Activated CD8-positive, alpha-beta memory T cell treated with anti-CD3 and anti-CD28 coated beads for 36 hours (primary cell): ENCODE data around the gene YBX3. TPM values are rescaled to one million over a fixed set of nuclear protein-coding genes. Genes with fewer than 3 reads are reported as not detected.
"Not testable (repeated sequence)": the region's sequence is repeated elsewhere in the genome, so short reads cannot be mapped to it uniquely, and the experiment has no call there.

ENCODE experiments used
- CTCF ChIA-PET: fragments of 350-600 bp; sonication (Branson Sonifier 250); formaldehyde crosslinking; loops from one replicate; lab custom pipeline; 2021; ENCODE audit warnings: antibody characterized with exemption; lab: Charles Lee
- POLR2A ChIA-PET: fragments of 350-600 bp; sonication (Branson Sonifier 250); formaldehyde crosslinking; loops from one replicate; lab custom pipeline; 2021; ENCODE audit warnings: antibody characterized with exemption; lab: Charles Lee
- total RNA-seq, 2 experiments: library from RNA; stranded (reverse); gene quantifications; one replicate each; pipeline ENCODE4 v1.2.3, GENCODE V29; 2021

YBX3 gene
- 100 to 1,000 TPM; 278 to 283 TPM for total RNA-seq

DNA sequence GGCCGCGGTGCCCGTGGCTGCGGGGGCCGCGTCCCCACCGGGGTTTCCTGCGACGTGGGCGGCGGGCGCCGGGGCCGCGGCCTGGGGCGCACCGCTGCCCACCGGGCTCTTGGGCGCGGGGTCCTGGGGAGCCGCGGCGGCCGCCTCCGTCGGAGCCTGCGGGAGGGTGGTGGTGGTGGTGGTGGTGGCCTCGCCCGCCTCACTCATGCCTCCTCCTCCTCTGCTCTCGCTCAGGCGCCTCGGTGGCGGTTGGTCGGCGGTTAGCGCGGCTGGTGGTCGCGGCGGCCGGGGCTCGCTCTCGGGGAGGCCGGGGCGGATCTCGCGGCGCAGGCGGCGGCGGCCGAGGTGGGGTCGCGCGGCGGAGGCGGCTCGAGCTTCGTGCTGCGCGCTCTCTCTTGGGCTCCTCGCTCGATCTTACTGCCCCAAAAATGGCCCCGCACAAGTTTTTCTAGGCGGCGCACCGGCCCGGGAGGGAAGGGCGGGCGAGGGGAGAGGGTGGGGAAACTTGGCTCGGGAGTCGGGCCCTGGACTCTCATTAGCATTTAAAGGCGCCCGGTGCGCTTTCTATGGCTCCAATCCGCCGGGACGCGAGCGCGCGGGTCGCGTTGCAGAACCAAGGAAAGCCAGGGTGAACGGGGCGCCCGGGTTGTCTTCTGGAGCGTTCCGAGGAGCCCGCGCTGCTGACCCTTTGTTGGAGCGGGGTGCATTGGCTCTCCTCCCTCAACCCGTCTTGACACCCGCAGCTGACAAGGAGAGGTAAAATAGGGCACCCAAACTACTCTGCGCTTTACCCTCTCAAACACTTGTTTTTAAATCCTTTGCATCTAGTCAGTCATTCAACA is at the start of gene YBX3:
Gene YBX3, minus strand, starts transcription at position 419 of the 842 bp plus-strand sequence. Its CDS starts 212 bp downstream, at position 207.
- ChIA-PET POLR2A (interaction anchor here (0.7 kb wide), 1 partner anchor 110 kb away, joined by 3 read pairs; the partner anchor contains the start of gene MAGOHB), CTCF (no interaction called here)

GRCh38 chr12:10771132-10771733 is 48.1 kb upstream of the YBX3 start:
- CTCF ChIA-PET = interaction anchor here (0.6 to 1.7 kb wide), 3 partner anchors 429 to 715 kb away, joined by 4 to 8 read pairs (median 4); no protein-coding TSS in a partner anchor
- POLR2A ChIA-PET = interaction anchor here (0.6 kb wide), 1 partner anchor 1954 kb away, joined by 7 read pairs; no protein-coding TSS in a partner anchor

DNA sequence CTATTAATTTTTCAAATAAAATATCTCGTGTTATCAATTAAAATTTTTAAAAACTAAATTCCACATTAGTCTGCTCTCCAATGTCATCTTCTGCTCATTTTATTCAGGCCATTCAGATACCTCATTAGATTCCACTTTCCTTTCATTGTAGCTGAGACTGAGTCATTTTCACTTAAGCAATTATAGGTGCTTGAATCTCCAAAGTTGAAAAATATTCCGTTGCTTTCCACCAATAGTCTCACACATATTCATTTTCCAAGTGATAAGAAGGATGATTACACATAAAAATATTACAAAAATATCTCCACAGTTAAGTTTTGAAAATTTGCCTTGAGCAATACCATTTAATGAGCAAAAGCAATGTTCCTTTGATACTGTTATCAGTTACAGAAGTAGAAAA is 36.5 kb upstream of the YBX3 start:
- ChIA-PET CTCF (interaction anchor here (1.2 kb wide), 1 partner anchor 10 kb away, joined by 6 read pairs; no protein-coding TSS in a partner anchor), POLR2A (no interaction called here)

DNA sequence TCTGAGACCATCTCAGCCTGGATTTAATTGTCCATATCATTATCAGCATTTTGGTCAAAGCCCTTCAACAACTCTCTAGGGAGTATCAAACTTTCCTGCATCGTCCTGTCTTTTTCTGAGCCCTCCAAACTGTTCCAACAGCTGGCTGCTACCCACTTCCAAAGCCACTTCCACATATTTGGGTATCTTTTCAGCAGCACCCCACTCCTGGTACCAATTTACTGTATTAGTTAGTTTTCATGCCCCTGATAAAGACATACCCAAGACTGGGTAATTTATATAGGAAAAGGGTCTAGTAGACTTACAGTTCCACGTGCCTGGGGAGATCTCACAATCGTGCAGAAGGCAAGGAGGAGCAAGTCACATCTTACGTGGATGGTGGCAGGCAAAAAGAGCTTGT is 33.1 kb upstream of the YBX3 start:
- ChIA-PET POLR2A (no interaction called here), CTCF (no interaction called here)

DNA sequence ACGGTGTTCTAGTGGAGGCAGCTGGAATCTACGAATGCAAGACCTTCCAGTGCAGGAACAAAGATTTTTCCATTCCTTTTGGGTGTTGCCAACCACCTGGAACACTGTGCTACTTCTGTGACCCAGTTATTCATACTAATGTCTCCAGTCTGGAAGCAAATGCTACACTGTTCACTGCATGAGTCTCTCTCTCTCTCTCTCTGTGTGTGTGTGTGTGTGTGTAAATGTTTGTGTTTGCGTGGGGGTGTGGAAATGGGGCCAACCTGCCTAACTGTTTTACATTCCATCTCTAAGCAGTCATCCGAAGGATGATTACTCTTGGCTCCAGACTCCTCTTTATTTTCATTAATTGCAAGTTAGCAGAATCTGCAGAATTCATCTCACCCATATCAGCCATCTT is 29.9 kb upstream of the YBX3 start:
- ChIA-PET POLR2A (no interaction called here), CTCF (no interaction called here)

DNA sequence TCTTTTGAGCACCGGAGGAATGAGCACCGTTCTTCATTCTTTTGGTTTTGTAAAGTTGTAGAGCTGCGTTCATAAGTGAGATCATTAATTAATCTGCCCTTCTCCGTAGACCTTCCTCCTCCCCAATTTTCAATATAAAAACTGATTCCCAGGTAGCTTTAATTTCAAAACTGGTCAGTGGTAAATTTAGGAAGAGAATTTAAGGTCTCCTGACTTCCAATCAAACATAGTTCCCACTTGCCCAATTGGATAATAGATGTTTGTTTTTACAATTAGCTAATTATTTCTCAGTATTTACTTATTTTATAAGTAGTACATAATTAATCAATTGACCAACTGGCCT is 27.2 kb upstream of the YBX3 start:
- CTCF ChIA-PET = interaction anchor here (0.8 to 1.3 kb wide), 5 partner anchors 10 to 53 kb away, joined by 3 to 6 read pairs (median 3); no protein-coding TSS in a partner anchor
- POLR2A ChIA-PET = no interaction called here

DNA sequence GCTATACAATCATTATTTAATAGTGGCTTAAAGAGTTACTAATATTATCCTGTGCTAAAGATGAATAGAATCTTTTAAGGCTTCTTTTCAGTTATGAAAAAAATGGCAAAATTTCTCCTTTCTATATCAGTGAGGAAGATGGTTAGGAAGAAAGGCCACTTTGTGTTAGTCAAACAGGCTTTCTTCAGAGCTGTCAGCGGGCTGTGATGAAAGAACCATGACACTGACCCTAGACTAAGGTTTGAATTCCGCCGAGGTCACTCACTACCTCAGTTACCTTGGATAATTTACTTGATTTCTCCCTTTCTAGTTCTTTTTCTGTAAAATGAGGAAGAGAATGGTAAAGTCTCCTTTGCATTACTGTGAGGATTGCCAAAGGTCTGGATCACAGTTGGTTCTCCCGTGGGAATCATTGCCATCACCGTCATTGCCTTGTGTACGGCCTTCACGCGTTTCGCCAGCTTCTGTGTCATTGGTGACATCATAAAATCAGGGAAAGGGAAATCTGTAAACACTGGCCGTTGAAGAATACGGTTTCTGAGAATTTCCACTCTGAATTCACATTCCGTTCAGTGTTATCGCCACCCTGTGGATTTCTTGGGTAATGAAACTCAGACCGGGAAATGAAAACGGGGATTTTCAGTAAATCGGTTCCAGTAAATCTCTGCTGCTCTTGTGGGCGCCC is 26.7 kb upstream of the YBX3 start:
- ChIA-PET CTCF (interaction anchor here (0.8 to 1.3 kb wide), 6 partner anchors 10 to 137 kb away, joined by 3 to 6 read pairs (median 4); partner anchors contain the start of gene MAGOHB), POLR2A (no interaction called here)

GRCh38 chr12:10747730-10748129 is 24.6 kb upstream of the YBX3 start:
- POLR2A ChIA-PET = no interaction called here

DNA sequence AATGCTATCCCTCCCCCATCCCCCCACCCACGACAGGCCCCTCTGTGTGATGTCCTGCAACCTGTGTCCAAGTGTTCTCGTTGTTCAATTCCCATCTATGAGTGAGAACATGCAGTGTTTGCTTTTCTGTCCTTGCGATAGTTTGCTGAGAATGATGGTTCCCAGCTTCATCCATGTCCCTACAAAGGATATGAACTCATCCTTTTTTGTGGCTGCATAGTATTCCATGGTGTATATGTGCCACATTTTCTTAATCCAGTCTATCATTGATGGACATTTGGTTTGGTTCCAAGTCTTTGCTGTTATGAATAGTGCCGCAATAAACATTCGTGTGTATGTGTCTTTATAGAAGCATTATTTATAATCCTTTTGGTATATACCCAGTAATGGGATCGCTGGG is 20.3 kb upstream of the YBX3 start:
- POLR2A ChIA-PET, CTCF ChIA-PET: not testable (repeated sequence)

More at GRCh38 chr12:10747730-10748129, 24.6 kb upstream of the YBX3 start:
- CTCF ChIA-PET = no interaction called here

GRCh38 chr12:10741845-10742244 is 18.7 kb upstream of the YBX3 start:
- CTCF ChIA-PET = no interaction called here
- POLR2A ChIA-PET = no interaction called here

- ChIA-PET CTCF (no interaction called here), POLR2A (no interaction called here)
These were observed 17.1 kb upstream of the YBX3 start for GRCh38 chr12:10740182-10740581.

DNA sequence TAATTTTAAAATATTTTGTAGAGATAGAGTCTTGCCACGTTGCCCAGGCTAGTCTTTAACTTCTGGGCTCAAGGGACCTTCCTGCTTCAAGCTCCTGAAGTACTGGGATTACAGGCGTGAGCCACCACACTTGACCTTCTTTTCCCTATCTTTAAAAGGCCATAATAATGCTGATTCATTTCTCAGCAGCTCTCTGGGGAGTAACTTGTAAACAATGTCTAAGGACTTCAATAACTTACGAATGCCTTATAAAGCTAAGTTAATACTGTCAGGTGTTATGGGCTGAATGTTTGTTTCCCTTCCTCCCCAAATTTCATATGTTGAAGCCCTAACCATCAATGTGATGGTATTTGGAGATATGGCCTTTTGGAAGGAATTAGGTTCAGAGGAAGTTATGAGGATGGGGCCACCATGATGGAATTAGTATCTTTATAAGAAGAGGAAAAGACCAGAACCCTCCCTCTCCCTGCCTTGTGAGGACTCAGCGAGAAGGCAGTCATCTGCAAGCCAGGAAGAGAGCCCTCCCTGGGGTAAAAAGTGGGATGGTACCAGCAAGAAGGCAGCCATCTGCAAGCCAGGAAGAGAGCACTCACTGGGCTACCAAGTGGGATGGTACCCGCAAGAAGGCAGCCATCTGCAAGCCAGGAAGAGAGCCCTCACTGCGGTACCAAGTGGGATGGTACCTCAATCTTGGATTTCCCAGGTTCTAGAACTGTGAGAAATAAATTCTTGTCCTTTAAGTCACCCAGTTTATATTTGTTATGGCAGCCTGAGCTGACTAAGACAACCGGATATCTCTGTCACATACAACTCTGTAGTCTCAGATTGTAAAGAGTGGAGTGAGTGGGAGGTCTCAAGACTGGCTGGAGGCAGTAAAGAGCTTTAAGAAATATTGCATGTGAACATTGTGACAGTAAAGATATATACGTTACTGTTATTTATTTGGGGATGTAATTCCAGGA is 16.3 kb upstream of the YBX3 start:
- CTCF ChIA-PET = no interaction called here
- POLR2A ChIA-PET = no interaction called here

DNA sequence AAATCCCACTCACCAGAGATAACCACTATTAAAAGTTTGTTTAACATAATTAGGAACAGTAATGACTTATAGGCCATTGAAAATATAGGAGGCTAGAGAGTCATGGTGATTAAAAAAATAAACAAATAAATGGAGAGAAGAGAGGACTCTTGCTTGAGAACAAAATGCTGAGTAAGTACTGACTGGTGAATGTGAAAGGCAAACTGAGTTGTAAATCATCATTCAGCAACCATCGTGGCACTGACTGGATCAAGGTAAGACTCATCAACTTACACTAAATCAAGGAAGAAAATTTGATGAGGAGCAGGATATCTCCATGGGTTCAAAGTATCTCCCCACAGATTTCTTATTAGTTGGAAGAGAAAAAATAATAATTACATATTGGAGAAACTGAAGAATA is 14.1 kb upstream of the YBX3 start:
- ChIA-PET POLR2A (no interaction called here), CTCF (no interaction called here)

GRCh38 chr12:10736463-10736862 is 13.3 kb upstream of the YBX3 start:
- POLR2A ChIA-PET = no interaction called here
- CTCF ChIA-PET = no interaction called here

- POLR2A ChIA-PET = no interaction called here
- CTCF ChIA-PET = no interaction called here
These were observed 12.3 kb upstream of the YBX3 start for GRCh38 chr12:10735428-10735827.

GRCh38 chr12:10732549-10732948 is 9.4 kb upstream of the YBX3 start:
- ChIA-PET POLR2A (no interaction called here), CTCF (interaction anchor here (0.6 kb wide), 1 partner anchor 121 kb away, joined by 3 read pairs; no protein-coding TSS in a partner anchor)

DNA sequence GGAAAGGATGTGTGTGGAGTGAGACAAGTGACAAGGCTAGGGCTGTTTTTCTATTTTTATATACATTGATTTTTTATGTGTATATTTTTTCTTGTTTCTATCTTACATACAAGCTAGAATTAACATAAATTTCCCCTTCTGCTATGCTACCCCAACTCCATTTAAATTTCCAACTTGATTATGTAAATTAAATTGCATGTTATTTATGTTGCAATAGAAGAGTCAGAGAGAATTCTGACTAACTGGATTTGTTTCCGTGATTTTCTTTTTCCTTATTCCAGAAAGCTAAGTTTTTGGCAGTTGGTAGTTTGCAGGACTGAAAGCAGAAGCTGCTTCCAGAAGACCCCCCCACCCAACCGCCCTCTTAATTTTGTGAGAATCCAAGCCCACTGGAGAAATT is 8.9 kb upstream of the YBX3 start:
- POLR2A ChIA-PET = no interaction called here

DNA sequence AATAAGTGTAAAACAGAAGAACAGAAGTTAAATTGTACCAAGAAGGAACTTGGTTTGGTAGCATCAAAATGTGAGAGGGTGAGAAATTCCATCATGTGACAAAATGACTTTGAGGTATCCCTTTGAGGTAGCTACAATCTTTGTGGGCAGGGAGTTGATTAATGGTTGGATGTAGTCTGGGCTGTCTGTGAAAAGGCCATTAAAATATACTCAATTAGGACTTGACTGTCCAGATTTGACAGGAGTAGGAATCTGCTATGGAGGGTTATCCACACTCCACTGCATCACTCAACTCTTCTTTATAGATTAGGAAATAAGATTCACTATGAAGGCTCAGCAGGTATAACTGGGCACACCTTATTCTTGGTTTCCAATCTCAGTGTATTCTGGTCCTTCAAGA is 7.4 kb upstream of the YBX3 start:
- CTCF ChIA-PET = no interaction called here

More for the DNA sequence above, 8.9 kb upstream of the YBX3 start:
- CTCF ChIA-PET = interaction anchor here (0.6 kb wide), 1 partner anchor 538 kb away, joined by 5 read pairs; no protein-coding TSS in a partner anchor

DNA sequence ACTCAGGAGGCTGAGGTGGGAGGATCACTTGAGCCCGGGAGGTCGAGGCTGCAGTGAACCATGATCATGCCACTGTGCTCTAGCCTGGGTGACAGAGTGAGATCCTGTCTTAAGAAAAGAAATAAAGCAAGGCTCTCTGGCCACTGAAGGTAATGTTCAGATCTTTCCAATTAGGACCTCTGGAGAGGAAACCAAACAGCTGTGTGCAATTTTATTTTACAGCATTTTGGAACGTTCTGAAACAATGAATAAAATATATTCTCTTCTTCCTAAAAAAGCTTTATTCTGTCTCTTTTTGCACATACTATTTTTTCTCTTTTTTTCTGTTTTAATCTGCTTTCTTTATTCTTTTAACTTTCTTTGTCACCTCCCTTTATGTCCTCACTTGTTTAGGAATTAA is 5.0 kb upstream of the YBX3 start:
- CTCF ChIA-PET = no interaction called here
- POLR2A ChIA-PET = no interaction called here

More for the DNA sequence above, 7.4 kb upstream of the YBX3 start:
- POLR2A ChIA-PET = no interaction called here
